Measurements from ENCODE around the gene ATP5F1C. TPM values are rescaled to one million over a fixed set of nuclear protein-coding genes. Genes with fewer than 3 reads are reported as not detected.

ATP5F1C gene
- total and polyA plus RNA-seq, 2 donors (not counting 3 experiments of a cell fraction or from before 2014, with no cell fraction given) = 184 to 290 TPM

DNA sequence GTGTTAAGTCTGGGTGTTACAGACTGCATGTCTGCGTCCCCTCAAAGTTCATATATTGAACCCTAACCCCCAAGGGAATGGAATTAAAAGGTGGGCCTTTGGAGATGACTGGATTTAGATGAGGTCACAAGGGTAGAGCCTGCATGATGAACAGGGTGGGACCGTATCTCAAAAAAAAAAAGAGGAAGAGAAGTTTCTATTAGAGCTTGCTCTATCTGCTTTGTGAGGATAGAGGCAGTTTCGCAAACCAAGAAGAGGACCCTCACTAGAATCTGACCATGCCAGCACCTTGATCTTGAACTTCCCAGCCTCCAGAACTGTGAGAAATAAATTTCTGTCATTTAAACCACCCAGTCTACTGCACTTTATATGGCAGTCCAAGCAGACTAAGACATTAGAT, 1.5 kb upstream of the ATP5F1C start:
- no TSS peak for BruUV-seq (replicated peaks)
- Histone ChIP-seq H3K4me1 (ENCODE audit: control insufficient read depth, extremely low read depth, insufficient read depth, low read length) (peaks cover 18% of the 10 kb centered on the region), H2AFZ (ENCODE audit: low read depth, low read length) (no peak overlapping the region), H3K4me3 (replicated peaks in 1 of 3; ENCODE audit: insufficient read depth in 1 of 3, low read depth in 1 of 3, low read length in 3 of 3) (no peak overlapping the region), H4K20me1 (replicated peaks; ENCODE audit: control insufficient read depth, extremely low read depth, insufficient read depth, low read length) (peaks cover 3% of the 10 kb centered on the region), H3K9me3 (replicated peaks; ENCODE audit: control insufficient read depth, insufficient read depth, low read length) (no peaks in the 10 kb centered on the region), H3K36me3 (ENCODE audit: control insufficient read depth in 2 of 2, extremely low read depth in 1 of 2, insufficient read depth in 2 of 2, low read length in 2 of 2) (no peaks in the 10 kb centered on the region), H3K9ac (replicated peaks; ENCODE audit: extremely low read depth, insufficient read depth, low read length) (no peak overlapping the region), H3K9me1 (replicated peaks; ENCODE audit: control insufficient read depth, extremely low read depth, insufficient read depth, low read length) (no peaks in the 10 kb centered on the region), H3K27ac (ENCODE audit: insufficient read depth, low read depth, low read length) (no peak overlapping the region), H3K27me3 (ENCODE audit: control insufficient read depth in 2 of 2, insufficient read depth in 2 of 2, low read length in 2 of 2) (no peaks in the 10 kb centered on the region), H3K4me2 (ENCODE audit: insufficient read depth, low read length) (peak overlapping the region; percentile 86), H3K79me2 (ENCODE audit: control insufficient read depth, insufficient read depth, low read length) (peaks cover 89% of the 10 kb centered on the region)
- TF ChIP-seq POLR2AphosphoS5 (IDR thresholded peaks at IDR 0.05; ENCODE audit: insufficient read depth, low read depth, low read length) = no peak
- no peak for TF ChIP-seq POLR2A (IDR thresholded peaks at IDR 0.05; ENCODE audit: low read depth, low read length)
- TF ChIP-seq JUN (IDR thresholded peaks at IDR 0.05; ENCODE audit: borderline replicate concordance, insufficient read depth, insufficient read length, low read depth) = no peak
- no peak for TF ChIP-seq MYC (IDR thresholded peaks at IDR 0.05; ENCODE audit: low read depth, low read length)
- TF ChIP-seq, protein P1, sequence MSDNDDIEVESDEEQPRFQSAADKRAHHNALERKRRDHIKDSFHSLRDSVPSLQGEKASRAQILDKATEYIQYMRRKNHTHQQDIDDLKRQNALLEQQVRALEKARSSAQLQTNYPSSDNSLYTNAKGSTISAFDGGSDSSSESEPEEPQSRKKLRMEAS (IDR thresholded peaks at IDR 0.05; ENCODE audit: insufficient read depth, insufficient read length) = no peak
- no peak for TF ChIP-seq EZH2 (IDR thresholded peaks at IDR 0.05; ENCODE audit: borderline replicate concordance, low read depth, low read length, severe bottlenecking)
- no peak for TF ChIP-seq FOS (IDR thresholded peaks at IDR 0.05; ENCODE audit: borderline replicate concordance, insufficient read depth, low read length)
- TF ChIP-seq GATA2 (IDR thresholded peaks at IDR 0.05; ENCODE audit: insufficient read depth, insufficient read length, low read depth, low read length) = no peak
- intact Hi-C loops (cut with micrococcal nuclease) = no loop called here
- no peak for FAIRE-seq
- dilution Hi-C loops (cut with MboI; ENCODE audit: extremely low pct_ligation_motif_present, low sequenced_read_pairs) = no loop called here
- ChIA-PET CTCF (no interaction called here), POLR2A (no interaction called here)
- DNase-seq (ENCODE audit: low read depth, low spot score) = no peak
